H1 (cell line): ENCODE data around the gene NENF.

Experiments used
- BCL11A ChIP-seq, 2 experiments: IDR thresholded peaks; one replicate each; pipeline ENCODE4 v1.6.1; 2011; ENCODE audit warnings: low read depth in 2 of 2, low read length in 2 of 2, mild to moderate bottlenecking in 2 of 2
- BRCA1 ChIP-seq: IDR thresholded peaks from 2 replicates; pipeline ENCODE4 v1.6.1; 2012; ENCODE audit warnings: low read depth, low read length, improper control_type of control experiment
- CBX5 ChIP-seq: fragments of 300-800, 300-1000 bp; sonication (generic); IDR thresholded peaks from 2 replicates; pipeline ENCODE4 v1.7.1; 2016; ENCODE audit warnings: antibody characterized with exemption, low read length, low read depth
- CHD2 ChIP-seq: IDR thresholded peaks from 2 replicates; pipeline ENCODE4 v1.6.1; 2012; ENCODE audit warnings: low read length, improper control_type of control experiment
- EZH2 ChIP-seq: fragments of 200-600 bp; sonication (generic); IDR thresholded peaks from 2 replicates; pipeline ENCODE4 v1.7.1; 2012; ENCODE audit warnings: low read depth, mild to moderate bottlenecking, moderate library complexity, low read length, inconsistent platforms; ENCODE audit not compliant: severe bottlenecking
- GTF2F1 ChIP-seq: IDR thresholded peaks from 2 replicates; pipeline ENCODE4 v1.6.1; 2012; ENCODE audit warnings: low read depth, low read length, improper control_type of control experiment, borderline replicate concordance
- KDM1A ChIP-seq: fragments of 200-600, 300-600 bp; sonication (generic); IDR thresholded peaks from 2 replicates; pipeline ENCODE4 v1.7.1; 2016; ENCODE audit warnings: mild to moderate bottlenecking, low read length, borderline replicate concordance
- NRF1 ChIP-seq: IDR thresholded peaks from 2 replicates; pipeline ENCODE4 v1.6.1; 2011; ENCODE audit warnings: mild to moderate bottlenecking, low read depth, low read length, improper control_type of control experiment
- POLR2A ChIP-seq, 2 experiments: IDR thresholded peaks; 1 replicate in 1 of 2; 2 replicates in 1 of 2; pipeline ENCODE4 v1.6.1; 2011; ENCODE audit warnings: low read depth in 2 of 2, low read length in 2 of 2, mild to moderate bottlenecking in 2 of 2; ENCODE audit errors: control extremely low read depth in 1 of 2
- RBBP5 ChIP-seq: IDR thresholded peaks from 2 replicates; pipeline ENCODE4 v1.7.1; 2012; ENCODE audit warnings: low read depth, mild to moderate bottlenecking, inconsistent platforms, low read length, moderate library complexity, borderline replicate concordance
- TAF1 ChIP-seq: IDR thresholded peaks from 2 replicates; pipeline ENCODE4 v1.6.1; 2011; ENCODE audit warnings: mild to moderate bottlenecking, low read depth, low read length
- TCF12 ChIP-seq: IDR thresholded peaks from 2 replicates; pipeline ENCODE4 v1.6.1; 2011; ENCODE audit warnings: low read depth, mild to moderate bottlenecking, low read length
- TF ChIP-seq, protein P1 (sequence below), 3 experiments: IDR thresholded peaks; 1 replicate in 2 of 3; 2 replicates in 1 of 3; pipeline versions ENCODE4 v1.5.1 to v1.6.1; 2011; ENCODE audit warnings: low read length in 3 of 3, mild to moderate bottlenecking in 3 of 3, inconsistent platforms in 2 of 3, low read depth in 1 of 3, moderate library complexity in 1 of 3; ENCODE audit not compliant: insufficient read depth in 1 of 3; ENCODE audit errors: control extremely low read depth in 1 of 3
- TF ChIP-seq, protein P2 (sequence below): IDR thresholded peaks from 2 replicates; pipeline ENCODE4 v1.6.1; 2011; ENCODE audit warnings: low read length, improper control_type of control experiment

DNA sequence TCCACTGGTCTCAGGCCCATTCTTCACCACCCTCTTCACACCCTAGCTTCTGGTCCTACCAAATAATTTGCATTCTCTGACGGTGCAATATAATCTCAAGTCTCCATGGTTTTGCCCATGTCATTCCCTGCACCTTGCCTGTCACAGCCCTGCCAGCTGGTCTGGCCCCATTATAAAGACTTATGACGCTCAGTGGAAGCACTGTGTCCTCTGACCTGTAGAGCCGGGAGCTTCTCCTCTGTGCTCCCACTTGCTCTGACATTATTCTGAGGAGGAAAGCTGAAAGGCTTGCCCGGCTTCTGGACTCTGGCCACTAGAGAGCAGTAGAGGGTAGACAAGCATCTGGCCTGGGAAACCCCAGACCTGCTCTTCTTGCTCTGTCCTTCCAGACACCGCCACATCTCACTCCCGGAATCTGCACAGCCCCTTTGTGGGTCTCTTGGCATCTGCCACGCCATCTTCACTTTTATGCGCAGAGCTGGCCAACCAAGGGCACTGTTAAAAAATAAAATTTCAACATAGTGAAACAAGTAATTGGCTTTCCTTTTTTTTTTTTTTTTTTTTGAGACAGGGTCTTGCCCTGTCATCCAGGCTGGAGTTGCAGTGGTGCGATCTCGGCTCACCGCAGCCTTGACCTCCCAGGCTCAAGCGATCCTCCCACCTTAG is 44.4 kb downstream of the NENF start:
- TF ChIP-seq EZH2, result no peak
- TF ChIP-seq, protein P1, sequence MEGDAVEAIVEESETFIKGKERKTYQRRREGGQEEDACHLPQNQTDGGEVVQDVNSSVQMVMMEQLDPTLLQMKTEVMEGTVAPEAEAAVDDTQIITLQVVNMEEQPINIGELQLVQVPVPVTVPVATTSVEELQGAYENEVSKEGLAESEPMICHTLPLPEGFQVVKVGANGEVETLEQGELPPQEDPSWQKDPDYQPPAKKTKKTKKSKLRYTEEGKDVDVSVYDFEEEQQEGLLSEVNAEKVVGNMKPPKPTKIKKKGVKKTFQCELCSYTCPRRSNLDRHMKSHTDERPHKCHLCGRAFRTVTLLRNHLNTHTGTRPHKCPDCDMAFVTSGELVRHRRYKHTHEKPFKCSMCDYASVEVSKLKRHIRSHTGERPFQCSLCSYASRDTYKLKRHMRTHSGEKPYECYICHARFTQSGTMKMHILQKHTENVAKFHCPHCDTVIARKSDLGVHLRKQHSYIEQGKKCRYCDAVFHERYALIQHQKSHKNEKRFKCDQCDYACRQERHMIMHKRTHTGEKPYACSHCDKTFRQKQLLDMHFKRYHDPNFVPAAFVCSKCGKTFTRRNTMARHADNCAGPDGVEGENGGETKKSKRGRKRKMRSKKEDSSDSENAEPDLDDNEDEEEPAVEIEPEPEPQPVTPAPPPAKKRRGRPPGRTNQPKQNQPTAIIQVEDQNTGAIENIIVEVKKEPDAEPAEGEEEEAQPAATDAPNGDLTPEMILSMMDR (IDR thresholded peaks at IDR 0.05; ENCODE audit: control extremely low read depth in 1 of 3, insufficient read depth in 1 of 3, low read depth in 1 of 3, low read length in 3 of 3), result peak; percentile 75 to 95 (median 93)
- no peak for TF ChIP-seq BCL11A (IDR thresholded peaks at IDR 0.05; ENCODE audit: low read depth in 2 of 2, low read length in 2 of 2)
- TF ChIP-seq BRCA1, result no peak
- no peak for TF ChIP-seq GTF2F1
- TF ChIP-seq, protein P2, sequence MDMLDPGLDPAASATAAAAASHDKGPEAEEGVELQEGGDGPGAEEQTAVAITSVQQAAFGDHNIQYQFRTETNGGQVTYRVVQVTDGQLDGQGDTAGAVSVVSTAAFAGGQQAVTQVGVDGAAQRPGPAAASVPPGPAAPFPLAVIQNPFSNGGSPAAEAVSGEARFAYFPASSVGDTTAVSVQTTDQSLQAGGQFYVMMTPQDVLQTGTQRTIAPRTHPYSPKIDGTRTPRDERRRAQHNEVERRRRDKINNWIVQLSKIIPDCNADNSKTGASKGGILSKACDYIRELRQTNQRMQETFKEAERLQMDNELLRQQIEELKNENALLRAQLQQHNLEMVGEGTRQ, result no peak
- TF ChIP-seq RBBP5, result no peak
- no peak for TF ChIP-seq NRF1
- TF ChIP-seq TAF1, result no peak
- TF ChIP-seq CHD2, result no peak
- TF ChIP-seq TCF12, result 0 out of 2 replicates have a peak, but pooled peaks have one; percentile 16
- TF ChIP-seq POLR2A (IDR thresholded peaks at IDR 0.05; ENCODE audit: control extremely low read depth in 1 of 2, low read depth in 2 of 2, low read length in 2 of 2), result no peak
- TF ChIP-seq CBX5, result no peak
- TF ChIP-seq KDM1A, result no peak
